AG08396 (cell line): Measurements from ENCODE around the gene RBL2.
"Not testable (repeated sequence)": the region's sequence is repeated elsewhere in the genome, so short reads cannot be mapped to it uniquely, and the experiment has no call there.

Experiments used
- DNase-seq: peaks from one replicate; pipeline ENCODE4 v3.0.0; 2012; ENCODE audit warnings: low spot score, mixed read lengths

Gene RBL2

GRCh38 chr16:53434377-53435065 lies at the start of gene RBL2:
Gene RBL2 (plus strand): TSS chr16:53434471. CDS start chr16:53434557, 86 bp downstream.
- DNase-seq: peak; percentile 94

- not testable (repeated sequence) for DNase-seq
Observed at GRCh38 chr16:53384610-53385009, 49.7 kb upstream of the RBL2 start.

GRCh38 chr16:53404959-53405358 lies 29.3 kb upstream of the RBL2 start:
- DNase-seq: no peak

- no peak for DNase-seq
Observed at GRCh38 chr16:53412549-53412948, 21.7 kb upstream of the RBL2 start.

- no peak for DNase-seq
Observed at GRCh38 chr16:53413864-53414263, 20.4 kb upstream of the RBL2 start.

GRCh38 chr16:53414381-53414780 lies 19.9 kb upstream of the RBL2 start:
- no peak for DNase-seq

GRCh38 chr16:53415504-53415903 lies 18.8 kb upstream of the RBL2 start:
- DNase-seq: no peak

GRCh38 chr16:53417011-53417410 lies 17.3 kb upstream of the RBL2 start:
- peak; percentile 53 for DNase-seq

- DNase-seq: no peak
Observed at GRCh38 chr16:53417976-53418375, 16.3 kb upstream of the RBL2 start.

- DNase-seq: not testable (repeated sequence)
Observed at GRCh38 chr16:53419383-53419709, 14.9 kb upstream of the RBL2 start.

- no peak for DNase-seq
Observed at GRCh38 chr16:53421248-53421647, 13.0 kb upstream of the RBL2 start.

- not testable (repeated sequence) for DNase-seq
Observed at GRCh38 chr16:53423968-53424367, 10.3 kb upstream of the RBL2 start.

GRCh38 chr16:53428681-53429080 lies 5.6 kb upstream of the RBL2 start:
- no peak for DNase-seq

GRCh38 chr16:53429221-53429943 lies 4.9 kb upstream of the RBL2 start:
- peak; percentile 29 for DNase-seq

GRCh38 chr16:53430363-53430762 lies 3.9 kb upstream of the RBL2 start:
- DNase-seq: no peak

- no peak for DNase-seq
Observed at GRCh38 chr16:53433509-53433908, 762 bp upstream of the RBL2 start.

- DNase-seq: no peak
Observed at GRCh38 chr16:53433930-53434376, 318 bp upstream of the RBL2 start.

- DNase-seq: peak; percentile 89
Observed at GRCh38 chr16:53435066-53435688, 906 bp downstream of the RBL2 start.

GRCh38 chr16:53440125-53440524 lies 5.9 kb downstream of the RBL2 start:
- no peak for DNase-seq

GRCh38 chr16:53445534-53445933 lies 11.3 kb downstream of the RBL2 start:
- DNase-seq: no peak

GRCh38 chr16:53446090-53446489 lies 11.8 kb downstream of the RBL2 start:
- DNase-seq: no peak

GRCh38 chr16:53449816-53450517 lies 15.7 kb downstream of the RBL2 start:
- DNase-seq: no peak

GRCh38 chr16:53453928-53454327 lies 19.7 kb downstream of the RBL2 start:
- no peak for DNase-seq
